Activated CD4-positive, alpha-beta T cell treated with anti-CD3 and anti-CD28 coated beads, Interleukin-2, amount 10 ng/mL, durations not matched to agents 24 days and 14 days (primary cell): Measurements from ENCODE around the gene B4GALNT1. TPM values are rescaled to one million over a fixed set of nuclear protein-coding genes. Genes with fewer than 3 reads are reported as not detected.
"Not testable (repeated sequence)": the region's sequence is repeated elsewhere in the genome, so short reads cannot be mapped to it uniquely, and the experiment has no call there.

Experiments
- DNase-seq: peaks from one replicate; pipeline ENCODE4 v3.0.0; 2022
- H3K27ac Mint-ChIP-seq: one replicate; pipeline ENCODE4 v1.8.0; 2022; ENCODE audit warnings: mild to moderate bottlenecking, mixed read lengths
- H3K27me3 Mint-ChIP-seq: one replicate; pipeline ENCODE4 v1.8.0; 2022; ENCODE audit warnings: mixed read lengths
- H3K36me3 Mint-ChIP-seq: one replicate; pipeline ENCODE4 v1.8.0; 2022; ENCODE audit warnings: low read depth, mild to moderate bottlenecking, mixed read lengths
- H3K4me1 Mint-ChIP-seq: one replicate; pipeline ENCODE4 v1.8.0; 2021; ENCODE audit warnings: mixed read lengths
- H3K4me3 Mint-ChIP-seq: one replicate; pipeline ENCODE4 v1.8.0; 2022; ENCODE audit warnings: mild to moderate bottlenecking, moderate library complexity, mixed read lengths
- H3K9me3 Mint-ChIP-seq: one replicate; pipeline ENCODE4 v1.8.0; 2021; ENCODE audit warnings: mixed read lengths
- intact Hi-C: fragments of 100-400 bp; cut with micrococcal nuclease; formaldehyde crosslinking; loops from one replicate; pipeline ENCODE4 v1.15.1; 2023
- total RNA-seq: library from RNA; stranded (reverse); gene quantifications from 2 replicates; pipeline ENCODE4 v1.2.3, GENCODE V29; 2022

The B4GALNT1 gene
- 4.6 and 5.7 TPM in 2 replicates for total RNA-seq

GRCh38 chr12:57632958-57633840, at the start of gene B4GALNT1:
B4GALNT1 (minus strand) TSS chr12:57633201; CDS start chr12:57632132, 1,069 bp downstream.
- Mint-ChIP-seq H3K4me1 (peaks cover 8% of the 10 kb centered on the region), H3K27ac (no peak within 1 kb of the TSS), H3K27me3 (peaks cover 57% of the 10 kb centered on the region), H3K36me3 (peaks cover 3% of the 10 kb centered on the region), H3K4me3 (peak within 1 kb of the TSS; percentile 84), H3K9me3 (no peaks in the 10 kb centered on the region)
- peak; percentile 92 for DNase-seq
- intact Hi-C loops = loop anchor here (2.0 to 5.0 kb wide), 3 partner anchors 42 to 112 kb away; partner anchors contain the start of genes OS9, PIP4K2C and TSPAN31

- H3K36me3 Mint-ChIP-seq = peaks cover 1% of the 10 kb centered on the region
- H3K9me3 Mint-ChIP-seq = peaks cover 4% of the 10 kb centered on the region
- intact Hi-C loops = no loop called here
- H3K4me1 Mint-ChIP-seq = no peaks in the 10 kb centered on the region
- H3K4me3 Mint-ChIP-seq = no peak overlapping the region
- H3K27ac Mint-ChIP-seq = no peak overlapping the region
- no peak for DNase-seq
- peaks cover 29% of the 10 kb centered on the region for H3K27me3 Mint-ChIP-seq
Observed at GRCh38 chr12:57679697-57680096, 46.7 kb upstream of the B4GALNT1 start.

DNA sequence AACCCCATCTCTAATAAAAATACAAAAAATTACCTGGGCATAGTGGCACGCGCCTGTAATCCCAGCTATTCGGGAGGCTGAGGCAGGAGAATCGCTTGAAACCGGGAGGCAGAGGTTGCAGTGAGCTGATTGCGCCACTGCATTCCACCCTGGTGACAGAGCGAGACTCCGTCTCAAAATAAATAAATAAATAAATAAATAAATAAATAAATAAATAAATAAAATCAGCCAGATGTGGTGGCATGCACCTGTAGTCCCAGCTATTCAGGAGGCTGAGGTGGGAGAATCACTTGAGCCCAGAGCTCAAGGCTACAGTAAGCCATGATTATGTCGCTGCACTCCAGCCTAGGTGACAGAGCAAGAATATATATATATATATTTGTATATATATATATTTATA, 44.9 kb upstream of the B4GALNT1 start:
- intact Hi-C loops, DNase-seq, H3K4me3 Mint-ChIP-seq, H3K9me3 Mint-ChIP-seq, H3K4me1 Mint-ChIP-seq, H3K27ac Mint-ChIP-seq, H3K36me3 Mint-ChIP-seq: not testable (repeated sequence)
- H3K27me3 Mint-ChIP-seq = peaks cover 16% of the 10 kb centered on the region

GRCh38 chr12:57674691-57675090, 41.7 kb upstream of the B4GALNT1 start:
- peaks cover 13% of the 10 kb centered on the region for H3K27me3 Mint-ChIP-seq
- H3K9me3 Mint-ChIP-seq = no peaks in the 10 kb centered on the region
- no peaks in the 10 kb centered on the region for H3K4me1 Mint-ChIP-seq
- no peak for DNase-seq
- no peak overlapping the region for H3K27ac Mint-ChIP-seq
- intact Hi-C loops = no loop called here
- no peak overlapping the region for H3K4me3 Mint-ChIP-seq
- H3K36me3 Mint-ChIP-seq = no peaks in the 10 kb centered on the region

- H3K9me3 Mint-ChIP-seq = no peaks in the 10 kb centered on the region
- no peak overlapping the region for H3K27ac Mint-ChIP-seq
- no peak overlapping the region for H3K4me3 Mint-ChIP-seq
- H3K27me3 Mint-ChIP-seq = peaks cover 6% of the 10 kb centered on the region
- H3K4me1 Mint-ChIP-seq = no peaks in the 10 kb centered on the region
- H3K36me3 Mint-ChIP-seq = no peaks in the 10 kb centered on the region
- DNase-seq = no peak
- intact Hi-C loops = no loop called here
Observed at GRCh38 chr12:57672801-57673200, 39.8 kb upstream of the B4GALNT1 start.

DNA sequence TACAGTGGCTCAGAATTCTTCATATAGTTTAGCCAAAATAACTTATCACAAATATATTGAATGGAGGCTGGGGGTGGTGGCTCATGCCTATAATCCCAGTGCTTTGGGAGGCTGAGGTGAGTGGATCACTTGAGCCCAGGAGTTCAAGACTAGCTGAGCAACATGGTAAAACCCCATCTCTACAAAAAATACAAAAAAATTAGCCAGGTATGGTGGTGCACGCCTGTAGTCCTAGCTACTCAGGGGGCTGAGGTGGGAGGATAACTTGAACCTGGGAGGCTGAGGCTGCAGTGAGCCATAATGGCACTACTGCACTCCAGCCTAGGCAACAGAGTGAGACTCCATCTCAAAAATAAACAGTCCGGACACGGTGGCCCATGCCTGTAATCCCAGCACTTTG, 38.8 kb upstream of the B4GALNT1 start:
- H3K36me3 Mint-ChIP-seq, DNase-seq, H3K9me3 Mint-ChIP-seq, H3K27me3 Mint-ChIP-seq, H3K4me1 Mint-ChIP-seq, intact Hi-C loops, H3K4me3 Mint-ChIP-seq, H3K27ac Mint-ChIP-seq: not testable (repeated sequence)

- H3K27me3 Mint-ChIP-seq, H3K4me1 Mint-ChIP-seq, H3K9me3 Mint-ChIP-seq, intact Hi-C loops, H3K4me3 Mint-ChIP-seq, H3K27ac Mint-ChIP-seq, H3K36me3 Mint-ChIP-seq, DNase-seq: not testable (repeated sequence)
Observed at GRCh38 chr12:57669691-57670090, 36.7 kb upstream of the B4GALNT1 start.

DNA sequence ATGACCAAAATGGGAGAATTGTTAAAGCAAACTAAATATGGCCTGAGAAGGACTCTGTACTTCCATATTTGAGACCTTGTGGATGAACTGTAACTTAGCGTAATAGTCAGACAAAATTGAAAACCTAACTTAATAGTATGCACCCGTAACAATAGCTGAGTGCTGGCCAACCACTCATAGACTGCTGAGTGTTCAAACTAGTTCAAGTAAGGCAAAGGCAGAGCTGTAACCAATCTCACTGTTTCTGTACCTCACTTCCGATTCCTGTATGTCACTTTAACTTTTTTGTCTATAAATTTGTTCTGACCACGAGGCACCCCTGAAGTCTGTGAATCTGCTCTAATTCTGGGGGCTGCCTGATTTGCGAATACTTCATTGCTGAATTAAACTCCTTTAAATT, 33.9 kb upstream of the B4GALNT1 start:
- H3K4me1 Mint-ChIP-seq = no peaks in the 10 kb centered on the region
- peaks cover 6% of the 10 kb centered on the region for H3K9me3 Mint-ChIP-seq
- H3K27ac Mint-ChIP-seq = no peak overlapping the region
- intact Hi-C loops = no loop called here
- H3K4me3 Mint-ChIP-seq = no peak overlapping the region
- H3K27me3 Mint-ChIP-seq = peaks cover 3% of the 10 kb centered on the region
- DNase-seq = no peak
- no peaks in the 10 kb centered on the region for H3K36me3 Mint-ChIP-seq

GRCh38 chr12:57665066-57665820, 32.2 kb upstream of the B4GALNT1 start:
- H3K4me1 Mint-ChIP-seq, H3K9me3 Mint-ChIP-seq, H3K27me3 Mint-ChIP-seq, H3K36me3 Mint-ChIP-seq, H3K4me3 Mint-ChIP-seq, intact Hi-C loops, DNase-seq, H3K27ac Mint-ChIP-seq: not testable (repeated sequence)

DNA sequence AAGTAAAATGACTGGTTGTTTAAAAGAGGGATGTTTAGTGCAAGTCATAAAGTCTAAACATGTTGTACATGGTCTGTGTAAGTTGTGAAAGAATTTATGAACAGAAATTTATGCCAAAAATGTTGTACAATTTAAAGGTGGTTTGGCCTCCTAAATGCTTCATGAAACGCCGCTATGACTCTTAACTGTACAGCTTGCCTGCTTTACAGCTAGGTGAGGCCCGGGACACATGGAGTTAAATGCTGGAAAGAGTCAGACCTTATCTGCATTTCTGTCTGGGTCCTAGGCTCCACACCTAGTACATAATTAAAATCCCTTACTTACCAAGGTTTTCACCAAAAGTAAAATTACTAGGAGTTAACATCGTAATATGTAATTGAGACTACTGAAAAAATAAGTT, 28.4 kb upstream of the B4GALNT1 start:
- Mint-ChIP-seq H3K4me3 (no peak overlapping the region), H3K4me1 (no peaks in the 10 kb centered on the region), H3K9me3 (peaks cover 8% of the 10 kb centered on the region), H3K27ac (no peak overlapping the region), H3K36me3 (no peaks in the 10 kb centered on the region), H3K27me3 (peaks cover 4% of the 10 kb centered on the region)
- intact Hi-C loops = no loop called here
- DNase-seq = no peak

- H3K27me3 Mint-ChIP-seq = peaks cover 4% of the 10 kb centered on the region
- DNase-seq = no peak
- H3K36me3 Mint-ChIP-seq = no peaks in the 10 kb centered on the region
- no peak overlapping the region for H3K27ac Mint-ChIP-seq
- no peak overlapping the region for H3K4me3 Mint-ChIP-seq
- H3K4me1 Mint-ChIP-seq = no peaks in the 10 kb centered on the region
- H3K9me3 Mint-ChIP-seq = peaks cover 8% of the 10 kb centered on the region
- intact Hi-C loops = no loop called here
Observed at GRCh38 chr12:57658890-57659289, 25.9 kb upstream of the B4GALNT1 start.

DNA sequence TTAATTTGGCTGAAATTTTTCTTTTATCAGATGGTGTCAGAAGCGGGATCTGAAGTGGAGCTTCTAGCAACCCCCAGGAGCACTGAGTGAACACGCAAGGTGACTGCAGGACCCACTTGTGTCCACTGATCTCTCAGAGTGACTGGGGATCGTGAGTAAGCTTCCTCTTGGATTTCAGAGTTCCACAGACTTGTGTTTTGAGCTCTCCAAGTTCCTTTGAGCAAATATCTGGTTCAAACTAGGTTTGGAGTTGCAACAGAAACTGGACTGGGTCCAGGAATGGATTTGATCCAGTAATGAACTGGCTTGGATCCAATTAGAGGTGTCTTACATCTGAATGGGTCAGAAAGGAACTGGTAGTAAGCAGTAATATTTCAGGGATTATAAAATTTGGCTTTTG, 24.7 kb upstream of the B4GALNT1 start:
- H3K9me3 Mint-ChIP-seq = peaks cover 3% of the 10 kb centered on the region
- no peak for DNase-seq
- no peak overlapping the region for H3K4me3 Mint-ChIP-seq
- intact Hi-C loops = no loop called here
- H3K4me1 Mint-ChIP-seq = no peaks in the 10 kb centered on the region
- H3K27me3 Mint-ChIP-seq = peaks cover 4% of the 10 kb centered on the region
- no peak overlapping the region for H3K27ac Mint-ChIP-seq
- no peaks in the 10 kb centered on the region for H3K36me3 Mint-ChIP-seq

DNA sequence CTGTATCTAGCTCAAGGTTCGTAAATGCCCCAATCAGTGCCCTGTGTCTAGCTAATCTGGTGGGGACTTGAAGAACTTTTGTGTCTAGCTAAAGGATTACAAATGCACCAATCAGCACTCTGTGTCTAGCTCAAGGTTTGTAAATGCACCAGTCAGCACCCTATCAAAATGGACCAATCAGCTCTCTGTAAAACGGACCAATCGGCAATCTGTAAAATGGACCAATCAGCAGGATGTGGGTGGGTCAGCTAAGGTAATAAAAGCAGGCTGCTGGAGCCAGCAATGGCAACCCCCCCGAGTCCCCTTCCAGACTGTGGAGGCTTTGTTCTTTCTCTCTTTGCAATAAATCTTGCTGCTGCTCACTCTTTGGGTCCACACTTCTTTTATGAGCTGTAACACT, 23.4 kb upstream of the B4GALNT1 start:
- H3K36me3 Mint-ChIP-seq, H3K27ac Mint-ChIP-seq, H3K27me3 Mint-ChIP-seq, H3K4me1 Mint-ChIP-seq, intact Hi-C loops, H3K4me3 Mint-ChIP-seq, H3K9me3 Mint-ChIP-seq: not testable (repeated sequence)
- DNase-seq = peak; percentile 37

GRCh38 chr12:57655541-57656240, 22.7 kb upstream of the B4GALNT1 start:
- intact Hi-C loops = no loop called here
- H3K9me3 Mint-ChIP-seq = no peaks in the 10 kb centered on the region
- H3K27me3 Mint-ChIP-seq = peaks cover 4% of the 10 kb centered on the region
- DNase-seq = no peak
- H3K4me1 Mint-ChIP-seq = no peaks in the 10 kb centered on the region
- H3K27ac Mint-ChIP-seq = no peak overlapping the region
- no peak overlapping the region for H3K4me3 Mint-ChIP-seq
- H3K36me3 Mint-ChIP-seq = no peaks in the 10 kb centered on the region
